ENCODE measurements around the gene SLC22A15.
"Not testable (repeated sequence)": the region's sequence is repeated elsewhere in the genome, so short reads cannot be mapped to it uniquely, and the experiment has no call there.

Gene SLC22A15

DNA sequence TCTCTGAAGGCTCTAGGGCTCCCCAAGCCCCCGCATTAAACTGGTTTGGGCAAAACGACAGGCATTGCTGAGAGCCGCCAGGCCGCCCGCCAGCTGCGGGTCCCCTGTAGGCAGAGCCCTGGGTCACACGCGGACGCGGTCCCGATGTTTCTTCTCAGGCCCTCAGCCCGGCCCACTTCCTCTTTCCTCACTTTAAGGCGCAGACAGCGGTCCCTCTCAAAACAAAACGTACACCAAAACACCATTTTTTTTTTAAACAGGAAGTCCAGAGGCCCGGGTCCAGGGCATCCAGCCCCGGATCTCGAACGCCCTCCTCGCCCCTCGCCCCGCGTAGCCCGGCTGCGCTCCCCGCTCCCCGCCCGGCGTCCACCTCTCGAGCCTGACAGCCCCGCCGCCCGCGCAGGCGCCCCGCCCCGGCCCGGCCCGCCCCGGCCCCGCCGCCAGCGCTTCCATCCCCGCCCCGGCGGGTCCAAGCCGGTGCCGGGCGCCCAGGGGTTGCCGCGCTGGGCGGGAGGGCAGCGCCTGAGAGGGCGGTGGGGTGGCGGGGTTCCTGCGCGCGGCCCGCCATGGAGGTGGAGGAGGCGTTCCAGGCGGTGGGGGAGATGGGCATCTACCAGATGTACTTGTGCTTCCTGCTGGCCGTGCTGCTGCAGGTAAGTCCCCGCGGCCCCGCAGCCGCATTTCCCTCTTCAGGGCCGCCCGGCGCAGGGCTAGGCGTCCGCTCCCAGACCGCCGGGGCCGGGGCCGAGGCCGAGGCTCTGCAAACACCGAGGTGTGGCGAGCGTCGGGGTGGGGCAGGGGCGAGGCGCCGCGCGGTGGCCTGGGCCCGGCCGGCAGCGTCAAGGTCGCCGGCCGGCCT is at the start of gene SLC22A15:
Gene SLC22A15 (plus strand): TSS at position 452 of the 859 bp plus-strand sequence. CDS start 115 bp downstream, at position 567.
- no peak for DNase-seq

DNA sequence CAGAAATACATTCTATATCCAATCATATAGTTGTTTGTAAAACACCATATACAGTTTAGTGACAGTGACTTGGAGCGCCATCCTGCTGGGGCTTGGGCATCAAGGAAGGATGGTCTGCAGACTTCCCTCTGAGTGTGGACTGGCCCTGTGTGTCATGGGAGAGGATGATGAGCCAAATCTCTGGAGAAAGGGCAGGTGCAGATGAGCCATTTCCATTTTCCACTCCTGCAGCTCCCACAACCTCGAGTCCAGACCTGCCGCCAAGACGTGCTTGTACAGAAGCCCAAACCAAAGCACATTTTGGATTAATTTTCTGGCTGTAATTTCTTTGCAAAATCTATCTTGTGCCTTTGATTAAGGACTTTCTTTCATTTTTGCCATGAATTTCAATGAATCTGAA is 48.3 kb upstream of the SLC22A15 start:
- DNase-seq = no peak

DNA sequence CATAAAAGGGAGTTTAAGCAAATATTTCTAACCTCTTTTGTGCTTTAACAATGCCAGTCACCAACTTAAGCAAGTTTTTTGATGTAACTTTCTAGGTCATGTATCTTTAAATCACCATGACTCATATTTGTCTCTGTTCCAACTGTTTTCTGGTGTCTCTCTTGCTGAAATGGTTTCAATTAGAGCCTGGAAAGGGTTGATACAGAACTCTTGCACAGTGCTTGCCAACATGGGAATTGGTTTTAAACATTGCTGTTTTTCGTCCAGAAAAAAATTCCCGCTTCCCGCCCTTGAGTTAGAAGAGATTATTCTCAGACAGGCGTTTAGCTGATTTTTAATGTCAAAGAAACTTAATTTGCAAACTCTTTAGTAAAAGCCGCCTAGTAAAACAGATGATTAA is 46.4 kb upstream of the SLC22A15 start:
- no peak for DNase-seq

- no peak for DNase-seq
Observed at GRCh38 chr1:115933625-115934024, 42.7 kb upstream of the SLC22A15 start.

DNA sequence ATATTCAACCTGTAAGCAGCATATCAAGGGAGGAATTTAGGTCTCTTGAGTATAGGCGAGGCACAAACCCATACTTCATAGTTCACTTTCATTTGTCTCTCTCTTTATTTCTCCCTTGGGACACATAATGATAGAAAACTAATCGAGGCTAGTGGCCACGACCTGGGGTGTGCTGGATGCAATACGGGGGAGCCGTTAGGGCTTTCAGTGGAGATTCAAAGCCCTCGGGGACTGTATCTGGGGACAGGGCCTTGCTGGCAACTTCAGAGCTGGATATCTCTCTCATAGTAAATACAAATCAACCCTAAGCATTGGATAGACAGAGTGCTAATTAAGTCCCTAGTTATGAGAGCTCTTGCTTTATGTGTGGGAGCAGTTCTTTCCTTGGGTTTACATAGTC is 36.9 kb upstream of the SLC22A15 start:
- no peak for DNase-seq

- no peak for DNase-seq
Observed at GRCh38 chr1:115946116-115946515, 30.2 kb upstream of the SLC22A15 start.

DNA sequence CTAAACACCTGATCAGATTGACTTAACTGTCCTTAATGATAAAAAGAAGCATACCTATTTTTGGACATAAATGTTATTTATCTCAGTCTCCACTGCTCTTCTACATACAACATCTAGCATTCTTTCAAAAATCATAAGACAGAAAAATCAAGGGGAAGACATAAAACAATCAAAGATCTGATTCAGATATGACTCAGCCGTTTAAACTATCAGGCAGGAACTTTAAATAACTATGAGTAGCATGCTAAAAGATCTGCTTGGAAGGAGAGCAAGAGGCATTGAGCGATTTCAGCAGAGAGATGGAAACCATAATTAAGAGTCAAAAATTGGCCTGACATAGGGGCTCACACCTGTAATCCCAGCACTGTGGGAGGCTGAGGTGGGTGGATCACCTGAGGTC is 27.2 kb upstream of the SLC22A15 start:
- DNase-seq = no peak

DNA sequence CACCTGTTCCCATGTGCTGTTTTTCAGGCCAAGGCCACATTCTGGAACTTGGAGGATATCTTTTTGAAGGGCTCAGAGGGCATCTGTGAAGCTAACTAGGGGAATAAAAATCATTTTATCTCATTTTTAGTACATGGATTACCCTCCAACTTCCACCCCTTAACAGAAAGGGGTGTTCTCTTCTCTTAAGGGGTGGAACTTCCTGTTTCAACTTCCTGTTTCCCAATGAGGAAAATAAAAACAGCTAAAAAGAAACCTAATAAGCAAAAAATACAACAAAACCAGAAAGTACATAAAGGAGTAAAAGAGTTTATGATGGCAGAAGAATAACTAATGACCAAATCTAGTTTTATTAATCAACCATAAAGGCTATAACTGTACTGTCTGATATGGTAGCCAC is 24.8 kb upstream of the SLC22A15 start:
- no peak for DNase-seq

DNA sequence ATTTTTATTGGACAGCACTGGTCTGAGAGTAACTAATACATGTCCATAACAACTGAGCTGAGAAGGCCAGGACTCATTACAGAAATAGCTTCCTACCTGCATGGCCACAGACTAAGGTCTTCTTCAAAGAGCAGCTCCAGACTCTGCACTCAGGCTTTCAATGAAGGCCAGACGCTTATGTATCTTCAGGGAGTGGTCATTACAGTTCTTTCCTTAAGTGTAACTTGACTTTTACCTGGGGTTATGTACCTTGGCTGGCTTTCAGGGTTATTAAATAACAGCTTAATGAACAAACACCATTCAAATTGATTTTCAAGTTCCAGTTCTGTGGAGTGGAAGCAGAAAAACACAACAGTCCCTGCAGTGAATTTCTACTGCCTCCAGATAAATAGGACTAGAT is 23.8 kb upstream of the SLC22A15 start:
- DNase-seq = peak; percentile 17

- no peak for DNase-seq
Observed at GRCh38 chr1:115953180-115953579, 23.1 kb upstream of the SLC22A15 start.

- no peak for DNase-seq
Observed at GRCh38 chr1:115954684-115955083, 21.6 kb upstream of the SLC22A15 start.

DNA sequence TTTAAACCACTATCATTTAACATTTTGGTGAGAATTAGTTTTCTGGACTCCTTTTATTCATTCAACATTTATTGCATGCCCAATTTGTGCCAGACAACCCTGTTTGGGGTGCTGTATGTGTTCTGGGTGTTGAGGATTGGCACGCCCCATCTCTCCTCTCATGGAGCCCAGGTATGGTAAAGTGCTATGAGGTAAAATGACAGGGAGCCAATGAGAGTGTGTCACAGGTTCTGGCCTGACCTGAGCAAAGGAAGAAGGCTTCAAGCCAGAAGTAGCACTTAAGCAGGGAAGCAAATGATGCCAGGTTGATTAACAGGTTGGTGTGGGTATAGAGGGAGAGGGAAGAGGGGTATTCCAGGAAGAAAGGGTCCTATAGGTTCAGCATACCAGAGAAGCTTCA is 21.1 kb upstream of the SLC22A15 start:
- DNase-seq = no peak

- DNase-seq = no peak
Observed at GRCh38 chr1:115958866-115959265, 17.4 kb upstream of the SLC22A15 start.

GRCh38 chr1:115969509-115969908 is 6.8 kb upstream of the SLC22A15 start:
- no peak for DNase-seq

DNA sequence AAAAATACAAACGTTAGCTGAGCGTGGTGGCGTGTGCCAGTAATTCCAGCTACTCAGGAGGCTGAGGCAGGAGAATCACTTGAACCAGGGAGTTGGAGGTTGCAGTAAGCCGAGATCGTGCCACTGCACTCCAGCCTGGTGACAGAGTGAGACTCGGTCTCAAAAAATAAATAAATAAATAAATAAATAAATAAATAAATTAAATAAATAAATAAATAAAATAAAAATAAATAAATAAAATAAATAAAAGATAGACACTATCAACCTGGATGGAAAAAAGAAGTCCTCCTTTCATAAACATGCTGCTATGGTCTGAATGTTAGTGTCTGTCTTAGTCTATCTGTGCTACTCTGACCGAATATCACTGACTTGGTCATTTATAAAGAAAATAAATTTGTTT is 4.5 kb upstream of the SLC22A15 start:
- not testable (repeated sequence) for DNase-seq

- no peak for DNase-seq
Observed at GRCh38 chr1:115973154-115973553, 3.2 kb upstream of the SLC22A15 start.

DNA sequence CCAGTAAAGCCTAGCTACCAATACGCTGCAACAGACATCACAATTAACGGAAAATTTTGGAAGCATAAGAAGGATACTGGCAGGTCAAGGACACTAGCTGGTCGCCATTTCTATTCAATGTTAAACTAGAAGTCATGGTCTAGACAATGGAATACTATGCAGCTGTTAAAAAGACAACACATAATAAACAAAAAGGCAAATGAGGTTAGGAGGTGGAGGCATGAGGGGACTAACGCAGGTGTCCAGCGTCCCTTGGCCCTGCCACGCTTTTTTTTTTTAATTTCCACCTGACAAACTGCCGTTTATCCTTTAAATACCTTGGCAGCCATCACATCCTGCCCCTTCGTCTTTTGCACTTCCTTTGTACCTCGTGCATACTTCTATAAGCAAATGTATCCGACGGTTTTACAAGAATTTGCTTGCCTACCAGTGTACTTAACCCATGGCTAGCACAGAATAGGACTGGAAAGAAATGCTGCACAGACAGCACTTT is 698 bp upstream of the SLC22A15 start:
- no peak for DNase-seq

GRCh38 chr1:115976921-115977498 is 697 bp downstream of the SLC22A15 start:
- DNase-seq = no peak

DNA sequence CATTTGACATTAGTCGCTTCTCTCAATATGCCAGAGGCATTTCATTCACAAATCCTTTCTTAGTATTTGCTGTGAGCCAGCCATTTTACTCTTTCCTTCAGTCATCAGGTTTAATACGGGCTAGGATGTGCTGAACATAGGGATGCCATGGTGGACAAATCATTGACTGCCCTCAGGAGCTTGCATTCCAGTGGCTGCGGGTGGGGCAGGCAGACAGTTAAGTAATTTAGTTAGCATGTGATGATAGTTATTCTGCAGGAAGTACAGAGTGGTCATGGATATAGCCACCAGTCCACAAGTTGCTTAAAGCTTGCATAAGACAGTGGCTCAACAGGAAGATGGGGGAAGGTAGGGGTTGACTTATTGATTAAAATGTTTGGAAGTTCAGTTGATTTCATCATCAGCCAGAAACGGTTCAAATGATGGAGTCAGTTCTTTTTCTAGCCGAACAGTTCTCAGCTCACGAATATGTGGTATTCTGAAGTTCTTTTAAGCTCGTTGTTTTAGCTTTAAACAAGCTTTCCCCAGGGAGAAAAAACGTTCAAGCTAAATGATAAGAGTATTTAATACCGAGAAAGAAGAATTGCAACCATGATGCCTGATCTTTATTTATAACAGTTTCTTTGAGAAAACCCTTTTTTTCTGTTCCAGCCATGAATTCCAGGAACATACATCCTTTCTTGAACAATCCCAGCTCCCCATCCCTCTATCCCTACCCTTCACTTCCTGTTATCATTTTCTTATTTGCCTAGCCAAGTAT is 1.4 kb downstream of the SLC22A15 start:
- DNase-seq = no peak

DNA sequence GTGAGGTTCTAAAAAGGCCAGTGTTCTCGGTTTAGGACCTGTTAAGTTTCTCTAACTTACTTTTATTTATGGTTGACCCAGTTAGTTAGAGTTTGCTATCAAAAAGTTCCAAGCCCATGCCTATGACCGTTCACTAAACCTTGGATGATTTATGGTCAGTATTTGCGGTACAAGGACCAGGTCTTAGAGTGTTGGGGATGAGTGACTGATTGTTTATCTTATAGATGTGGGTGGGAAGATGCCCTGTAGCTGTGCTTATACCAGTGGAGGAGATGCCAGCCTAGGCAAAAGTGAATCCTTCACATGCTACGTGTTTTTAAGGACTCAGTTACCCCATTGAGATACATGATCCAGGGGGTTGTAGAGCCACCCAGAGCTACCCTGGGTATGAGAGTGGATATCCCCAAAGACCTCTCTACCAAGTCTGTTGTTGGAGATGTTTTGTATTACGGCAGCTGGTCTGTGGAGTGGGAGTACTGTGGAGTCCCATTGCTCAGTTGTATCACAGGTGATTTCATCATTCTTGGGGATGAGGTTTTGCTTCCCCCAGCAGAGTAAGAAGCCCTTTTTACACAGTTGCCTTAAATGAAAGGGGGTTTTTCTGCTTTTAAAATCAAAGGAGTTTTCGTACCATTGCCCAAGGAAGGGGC is 2.1 kb downstream of the SLC22A15 start:
- DNase-seq = no peak

- DNase-seq = no peak
Observed at GRCh38 chr1:115980156-115980555, 3.8 kb downstream of the SLC22A15 start.

DNA sequence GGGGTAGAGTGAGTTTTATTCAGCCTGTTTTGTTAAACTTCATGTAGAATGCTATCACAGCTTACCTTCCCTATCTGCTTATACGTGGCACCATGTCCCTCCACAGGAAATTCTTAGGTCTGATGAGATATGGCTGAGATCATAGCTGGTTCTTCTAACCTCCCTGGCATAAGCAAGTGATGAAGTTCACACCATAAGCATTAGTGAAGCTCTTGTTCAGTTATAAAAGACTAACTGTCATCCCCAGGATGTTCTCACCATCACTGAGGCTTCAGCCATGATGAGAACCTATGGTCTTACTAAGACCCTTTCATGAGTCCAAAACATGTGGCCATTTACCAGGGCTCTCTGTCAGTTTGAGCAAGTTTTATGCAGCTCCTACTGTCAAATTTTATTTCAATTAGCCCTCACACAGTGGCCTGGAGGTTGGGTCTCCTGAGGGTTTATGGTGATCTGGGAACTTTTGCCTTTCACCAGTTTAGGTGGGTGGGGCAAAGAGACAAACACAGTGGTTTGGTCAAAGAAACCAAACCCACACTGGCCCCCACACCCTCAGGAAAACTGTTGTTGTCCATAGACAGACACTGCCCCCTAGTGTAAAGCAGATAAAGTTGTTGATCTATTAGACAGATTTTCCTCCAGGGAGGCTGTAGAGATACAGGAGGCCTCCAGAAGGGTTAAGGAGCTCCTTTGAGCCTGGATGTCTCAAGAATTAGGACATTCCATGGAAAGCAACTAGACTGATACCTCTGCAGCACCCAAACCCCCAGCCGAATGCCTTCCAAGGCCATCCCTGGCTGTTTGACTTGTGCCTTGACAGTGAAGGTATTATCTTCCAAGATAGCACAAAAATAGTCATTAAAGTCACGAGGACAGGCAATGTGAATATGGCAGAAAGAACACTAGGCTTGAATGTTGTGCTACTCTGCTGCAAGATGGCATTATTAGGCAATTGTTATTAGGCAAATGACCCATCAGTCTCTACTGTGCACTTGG is 5.0 kb downstream of the SLC22A15 start:
- DNase-seq = peak; percentile 43

Data from NCI-H1105 treated with DMSO at 0.1 percent for 48 hours (cell line).